DMS114 treated with DMSO at 0.1 percent for 48 hours (cell line): ENCODE results near the gene EIF4G3.
A peak's percentile ranks its signal among the peaks of the same experiment; 100 is the strongest.
"Not testable (repeated sequence)": the region's sequence is repeated elsewhere in the genome, so short reads cannot be mapped to it uniquely, and the experiment has no call there.

Experiments
- DNase-seq: peaks from one replicate; lab custom pipeline; 2025; ENCODE audit not compliant: unreplicated experiment; lab: John Stamatoyannopoulos, UW

Gene EIF4G3, protein sequence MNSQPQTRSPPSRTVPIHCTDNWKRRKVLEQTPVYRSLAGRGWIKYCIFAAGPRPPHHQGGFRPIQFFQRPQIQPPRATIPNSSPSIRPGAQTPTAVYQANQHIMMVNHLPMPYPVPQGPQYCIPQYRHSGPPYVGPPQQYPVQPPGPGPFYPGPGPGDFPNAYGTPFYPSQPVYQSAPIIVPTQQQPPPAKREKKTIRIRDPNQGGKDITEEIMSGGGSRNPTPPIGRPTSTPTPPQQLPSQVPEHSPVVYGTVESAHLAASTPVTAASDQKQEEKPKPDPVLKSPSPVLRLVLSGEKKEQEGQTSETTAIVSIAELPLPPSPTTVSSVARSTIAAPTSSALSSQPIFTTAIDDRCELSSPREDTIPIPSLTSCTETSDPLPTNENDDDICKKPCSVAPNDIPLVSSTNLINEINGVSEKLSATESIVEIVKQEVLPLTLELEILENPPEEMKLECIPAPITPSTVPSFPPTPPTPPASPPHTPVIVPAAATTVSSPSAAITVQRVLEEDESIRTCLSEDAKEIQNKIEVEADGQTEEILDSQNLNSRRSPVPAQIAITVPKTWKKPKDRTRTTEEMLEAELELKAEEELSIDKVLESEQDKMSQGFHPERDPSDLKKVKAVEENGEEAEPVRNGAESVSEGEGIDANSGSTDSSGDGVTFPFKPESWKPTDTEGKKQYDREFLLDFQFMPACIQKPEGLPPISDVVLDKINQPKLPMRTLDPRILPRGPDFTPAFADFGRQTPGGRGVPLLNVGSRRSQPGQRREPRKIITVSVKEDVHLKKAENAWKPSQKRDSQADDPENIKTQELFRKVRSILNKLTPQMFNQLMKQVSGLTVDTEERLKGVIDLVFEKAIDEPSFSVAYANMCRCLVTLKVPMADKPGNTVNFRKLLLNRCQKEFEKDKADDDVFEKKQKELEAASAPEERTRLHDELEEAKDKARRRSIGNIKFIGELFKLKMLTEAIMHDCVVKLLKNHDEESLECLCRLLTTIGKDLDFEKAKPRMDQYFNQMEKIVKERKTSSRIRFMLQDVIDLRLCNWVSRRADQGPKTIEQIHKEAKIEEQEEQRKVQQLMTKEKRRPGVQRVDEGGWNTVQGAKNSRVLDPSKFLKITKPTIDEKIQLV (N-terminal part only)

DNA sequence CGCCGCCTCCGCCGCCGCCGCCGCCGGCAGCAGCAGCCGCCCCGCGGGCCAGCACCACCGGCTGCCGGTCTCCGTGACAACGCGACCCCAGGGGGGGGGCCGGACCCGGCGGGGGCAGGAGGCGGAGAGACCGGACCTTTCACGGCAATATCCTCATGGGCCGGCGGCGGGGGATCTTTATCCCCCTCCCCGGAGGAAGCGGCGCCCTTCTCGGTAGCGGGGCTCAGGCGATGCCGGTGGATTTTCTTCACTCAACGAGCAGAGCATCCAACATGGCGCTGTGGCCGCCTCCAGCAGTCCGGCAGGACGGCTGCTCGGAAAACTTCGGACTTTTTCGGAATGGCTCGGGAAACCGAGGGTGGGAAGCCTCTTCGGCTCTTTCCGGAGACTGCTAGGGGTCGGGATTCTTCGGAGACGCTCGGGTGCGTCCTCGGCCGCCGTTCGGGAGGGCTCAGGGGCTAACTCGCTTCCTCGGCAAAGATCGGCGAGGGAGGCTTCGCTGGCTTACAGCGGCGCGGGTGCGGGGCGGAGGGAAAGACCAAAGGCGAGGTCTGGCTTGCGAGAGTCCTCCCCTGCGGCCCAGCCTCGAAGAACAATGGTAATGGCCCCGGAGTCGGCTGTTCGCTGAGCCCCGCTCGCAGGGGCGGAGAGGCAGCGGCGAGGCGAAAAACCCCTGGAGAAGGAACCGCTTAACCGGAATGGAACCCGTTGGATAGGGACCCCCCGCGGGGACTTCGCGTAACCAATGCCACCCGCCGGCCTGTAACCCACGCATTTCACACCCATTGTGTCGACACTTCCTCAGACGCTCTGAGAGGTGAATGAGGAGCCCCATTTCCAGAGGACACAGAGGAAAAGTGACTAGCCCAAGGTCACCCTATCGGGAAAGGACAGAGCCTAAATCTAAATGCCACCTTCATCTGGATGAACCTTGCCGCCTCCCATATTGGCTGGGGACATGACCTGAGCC, at the start of gene EIF4G3:
EIF4G3 (minus strand) TSS at position 312 of the 970 bp plus-strand sequence. CDS start 174,155 bp downstream, outside the sequence.
- DNase-seq, result peak; percentile 96

DNA sequence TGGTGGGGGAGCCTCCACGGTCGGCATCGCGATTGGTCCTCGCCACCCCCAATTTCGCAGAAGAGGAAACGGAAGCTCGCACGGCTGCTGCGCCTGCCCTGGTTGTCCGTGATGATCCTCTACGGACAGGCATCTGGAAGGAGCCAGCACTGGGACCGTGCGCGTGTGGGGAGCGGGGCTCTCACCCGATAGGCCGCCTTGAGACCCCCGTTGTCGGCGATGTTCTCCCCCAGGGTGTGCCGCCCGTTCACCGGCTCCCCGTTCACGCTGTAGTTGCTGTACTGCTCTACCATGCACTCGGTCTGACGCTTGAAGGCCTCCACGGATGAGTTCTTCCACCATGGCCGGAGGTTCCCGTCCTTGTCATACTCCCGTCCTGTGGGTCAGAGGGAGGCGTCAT, 48.4 kb upstream of the EIF4G3 start:
- DNase-seq, result no peak

DNA sequence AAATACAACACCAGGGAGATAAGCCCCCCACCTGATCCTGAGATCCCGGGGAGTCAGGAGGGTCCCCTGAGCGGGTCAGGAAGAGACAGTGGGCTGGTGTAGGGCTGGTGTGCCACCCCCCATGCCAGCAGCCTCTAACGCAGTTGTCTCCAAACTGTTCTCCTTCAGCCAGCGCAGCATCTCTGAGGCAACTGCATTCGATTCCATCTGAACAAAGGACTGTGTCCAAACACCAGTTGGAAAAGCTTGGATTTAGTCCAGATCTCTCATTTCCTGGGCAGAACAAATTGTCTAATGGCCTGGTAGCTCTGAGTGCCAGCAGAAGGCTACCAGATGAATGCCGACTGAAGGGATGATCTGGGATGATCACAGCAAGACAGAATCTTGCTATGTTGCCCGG, 44.1 kb upstream of the EIF4G3 start:
- DNase-seq, result no peak

DNA sequence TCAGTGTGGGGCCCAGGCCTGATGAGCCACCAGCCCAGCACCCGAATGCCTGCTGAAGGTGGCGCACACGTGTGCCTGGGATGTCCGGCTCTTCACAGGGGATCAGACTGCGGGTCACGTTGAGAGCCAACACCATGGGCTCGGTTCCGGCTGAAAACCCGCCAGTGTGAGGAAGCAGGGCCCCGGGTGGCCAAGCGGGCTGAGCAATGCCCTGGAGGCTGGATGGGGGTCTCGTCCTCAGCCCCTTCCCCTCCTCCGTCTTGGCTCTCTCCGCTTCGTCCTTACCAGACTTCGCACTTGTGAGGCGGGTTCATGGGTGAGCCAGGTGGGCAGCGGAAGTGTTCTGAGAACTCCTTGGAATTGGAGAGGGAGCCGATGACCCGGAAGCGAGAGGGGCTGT, 43.0 kb upstream of the EIF4G3 start:
- no peak for DNase-seq

DNA sequence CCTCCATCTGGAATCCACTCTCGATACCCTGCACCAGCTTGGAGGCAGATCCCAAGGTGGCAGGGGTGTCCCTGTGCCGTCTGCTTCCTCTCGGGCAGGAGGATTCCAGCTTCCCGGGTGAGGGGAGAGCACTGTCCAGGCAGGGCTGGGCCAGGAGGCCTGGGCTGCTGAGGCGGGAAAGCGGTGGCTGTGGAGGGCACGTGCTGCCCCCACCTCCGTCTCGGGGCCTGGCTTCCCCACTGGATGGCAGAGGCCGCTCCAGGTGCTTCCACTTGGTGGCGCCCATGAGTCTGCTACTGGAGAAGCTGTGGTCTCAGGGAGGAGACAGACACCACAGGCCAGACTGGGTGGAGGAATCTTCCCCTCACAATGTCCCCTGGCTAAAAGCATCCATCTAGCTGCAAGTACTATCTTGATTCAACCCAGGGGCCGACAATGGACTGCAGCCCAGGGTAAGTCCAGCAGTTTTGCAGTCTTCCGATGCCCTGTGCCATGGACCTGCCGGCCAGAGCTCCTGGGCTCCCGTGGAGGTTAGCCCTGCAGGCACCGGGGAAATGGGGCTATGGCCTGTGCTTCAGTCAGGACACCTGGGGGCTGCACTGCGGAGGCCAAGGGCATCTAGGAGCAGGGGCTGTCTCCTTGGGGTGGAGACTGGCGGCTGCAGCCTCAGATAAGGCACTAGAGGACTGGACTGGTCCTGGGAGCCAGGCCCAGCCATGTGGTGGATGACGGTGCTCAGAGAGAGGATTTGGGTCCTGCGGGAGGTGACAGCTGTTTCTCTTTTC, 41.3 kb upstream of the EIF4G3 start:
- DNase-seq, result no peak

DNA sequence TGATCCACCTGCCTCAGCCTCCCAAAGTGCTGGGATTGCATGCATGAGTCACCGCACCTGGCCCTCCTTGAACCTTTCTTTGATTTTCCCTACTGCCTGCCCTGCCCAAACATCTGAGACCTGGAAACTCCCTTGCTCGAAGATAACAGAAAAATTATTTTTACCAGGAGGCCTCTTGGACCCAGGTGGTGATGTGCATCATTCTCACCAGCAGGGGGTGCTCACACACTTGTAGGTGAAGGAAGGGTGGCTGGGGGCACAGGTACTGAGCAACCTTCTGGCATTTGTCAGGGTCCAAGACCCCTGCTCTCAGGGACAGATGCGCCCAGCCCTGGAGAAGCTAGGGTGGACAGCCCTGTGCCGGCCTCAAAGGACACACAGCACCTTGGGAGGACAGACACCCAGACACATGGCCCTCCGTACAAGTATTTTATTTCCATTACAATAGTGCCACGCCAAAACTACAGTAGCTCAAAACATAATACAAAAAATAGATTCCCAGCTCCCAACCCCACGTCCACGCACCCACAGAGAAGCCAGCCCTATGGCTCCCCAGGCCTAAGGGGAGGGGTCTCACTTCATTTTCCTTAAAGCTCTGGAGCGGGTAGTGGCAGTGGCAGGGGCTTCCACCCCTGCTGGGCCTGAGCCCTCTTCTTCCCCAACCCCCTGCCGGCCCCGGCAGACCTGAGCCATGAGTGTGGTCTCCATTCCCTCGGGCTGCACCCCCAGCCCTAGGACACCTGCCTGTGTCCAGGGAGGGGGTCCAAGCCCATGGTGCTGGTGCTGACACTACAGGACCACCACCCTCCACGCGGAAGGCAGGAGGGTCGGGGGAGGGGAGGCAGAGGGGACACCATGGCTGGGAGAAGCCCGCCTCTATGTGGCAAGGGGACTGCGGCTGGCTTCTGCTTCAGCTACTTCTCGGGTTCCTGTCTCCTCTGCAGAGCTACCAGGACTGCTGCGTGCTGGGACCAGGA, 40.4 kb upstream of the EIF4G3 start:
- no peak for DNase-seq

DNA sequence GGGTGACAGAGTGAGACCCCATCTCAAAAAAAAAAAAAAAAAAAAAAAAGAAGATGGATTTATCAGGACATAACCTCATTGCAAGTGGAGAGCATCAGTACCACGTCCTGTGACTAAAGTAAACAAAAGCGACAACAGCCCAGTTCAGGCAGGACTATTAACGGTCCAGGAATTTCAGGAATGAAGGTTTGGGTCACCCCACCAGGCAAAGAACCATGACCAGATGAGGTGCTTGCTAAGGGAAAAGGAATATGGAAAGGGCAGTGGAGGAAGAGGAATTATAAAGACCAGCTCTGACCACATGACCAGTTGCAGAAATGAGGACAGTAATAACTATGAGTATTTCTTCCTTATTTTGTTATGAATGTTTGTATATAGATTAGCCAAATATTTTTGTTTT, 35.4 kb upstream of the EIF4G3 start:
- DNase-seq, result no peak

DNA sequence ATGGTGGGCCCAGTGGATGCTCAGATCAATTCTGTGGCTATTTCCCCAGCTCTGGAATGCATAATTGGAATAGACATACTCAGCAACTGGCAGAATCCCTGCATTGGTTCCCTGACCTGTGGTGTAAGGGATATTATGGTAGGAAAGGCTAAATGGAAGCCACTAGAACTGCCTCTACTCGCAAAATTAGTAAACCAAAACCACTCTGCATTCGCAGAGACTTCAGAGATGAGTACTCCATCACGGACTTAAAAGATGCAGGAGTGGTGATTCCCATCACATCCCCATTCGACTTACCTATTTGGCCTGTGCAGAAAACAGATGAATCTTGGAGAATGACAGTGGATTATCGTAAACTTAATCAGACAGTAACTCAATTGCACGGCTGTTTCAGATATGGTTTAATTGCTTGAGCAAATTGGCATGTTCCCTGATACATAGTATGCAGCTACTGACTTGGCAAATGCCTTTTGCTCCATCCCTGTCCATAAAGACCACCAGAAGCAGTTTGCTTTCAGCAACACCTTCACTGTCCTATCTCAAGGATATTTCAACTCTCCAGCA, 31.5 kb upstream of the EIF4G3 start:
- not testable (repeated sequence) for DNase-seq

DNA sequence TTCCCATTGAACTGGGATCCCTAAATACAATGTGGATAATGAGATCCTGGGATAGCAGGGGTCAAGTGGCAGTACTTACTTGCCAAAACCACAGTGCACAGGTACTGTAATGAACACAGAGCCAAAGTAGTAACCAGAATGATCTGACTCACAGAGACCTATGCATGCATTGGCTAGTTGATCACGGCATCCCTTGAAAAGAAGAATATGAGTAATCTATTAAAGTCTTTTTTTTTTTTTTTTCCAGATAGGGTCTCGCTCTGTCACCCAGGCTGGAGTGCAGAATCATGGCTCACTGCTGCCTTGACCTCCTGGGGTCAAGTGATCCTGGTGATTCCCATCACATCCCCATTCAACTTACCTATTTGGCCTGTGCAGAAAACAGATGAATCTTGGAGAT, 29.4 kb upstream of the EIF4G3 start:
- DNase-seq, result no peak

DNA sequence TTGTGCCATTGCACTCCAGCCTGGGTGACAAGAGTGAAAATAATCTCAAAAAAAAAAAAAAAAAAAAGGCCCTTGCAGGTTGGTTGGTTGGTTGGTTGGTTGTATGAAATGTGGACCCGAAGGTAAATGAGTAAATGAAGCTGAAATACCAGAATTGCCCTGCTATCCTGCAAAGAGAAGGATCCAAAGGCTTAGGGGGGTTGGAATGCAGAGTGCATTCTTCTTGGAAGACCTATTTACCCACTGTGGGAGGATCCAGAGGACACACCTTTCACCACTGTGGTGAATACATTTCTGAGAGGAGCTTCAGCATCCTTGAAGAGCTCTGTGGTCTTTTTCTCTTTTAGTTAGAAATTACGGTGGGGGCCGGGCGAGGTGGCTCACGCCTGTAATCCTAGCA, 28.7 kb upstream of the EIF4G3 start:
- DNase-seq, result no peak

DNA sequence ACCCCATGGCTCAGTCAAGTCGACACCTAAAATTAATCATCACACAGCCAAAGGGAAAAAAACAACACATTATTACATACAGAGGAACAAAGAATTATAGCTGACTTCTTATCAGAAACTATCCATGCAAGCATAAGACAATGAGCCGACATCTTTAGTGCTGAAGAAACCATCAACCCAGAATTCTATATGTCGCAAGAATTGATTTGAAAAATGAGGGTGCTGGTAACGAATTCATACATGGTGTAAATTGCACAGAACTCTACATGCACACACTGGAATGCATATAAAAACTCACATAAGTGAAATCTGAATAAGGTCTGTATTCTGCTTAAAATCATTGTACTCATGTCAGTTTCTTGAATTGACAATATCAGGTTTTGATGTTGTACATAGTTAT, 25.0 kb upstream of the EIF4G3 start:
- DNase-seq, result no peak

DNA sequence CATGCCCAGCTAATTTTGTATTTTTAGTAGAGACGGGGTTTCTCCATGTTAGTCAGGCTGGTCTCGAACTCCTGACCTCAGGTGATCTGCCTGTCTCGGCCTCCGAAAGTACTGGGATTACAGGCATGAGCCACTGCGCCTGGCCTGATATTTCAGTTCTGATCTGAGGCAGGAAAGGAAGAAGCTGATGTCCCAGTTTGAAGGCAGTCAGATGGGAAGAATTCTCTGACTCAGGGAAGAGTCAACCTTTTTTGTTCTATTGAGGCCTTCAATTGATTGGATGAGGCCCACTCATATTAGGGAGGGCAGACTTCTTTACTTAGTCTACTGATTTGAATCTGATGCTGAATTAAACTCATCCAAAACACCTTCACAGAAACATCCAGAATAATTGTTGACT, 24.5 kb upstream of the EIF4G3 start:
- DNase-seq, result not testable (repeated sequence)

DNA sequence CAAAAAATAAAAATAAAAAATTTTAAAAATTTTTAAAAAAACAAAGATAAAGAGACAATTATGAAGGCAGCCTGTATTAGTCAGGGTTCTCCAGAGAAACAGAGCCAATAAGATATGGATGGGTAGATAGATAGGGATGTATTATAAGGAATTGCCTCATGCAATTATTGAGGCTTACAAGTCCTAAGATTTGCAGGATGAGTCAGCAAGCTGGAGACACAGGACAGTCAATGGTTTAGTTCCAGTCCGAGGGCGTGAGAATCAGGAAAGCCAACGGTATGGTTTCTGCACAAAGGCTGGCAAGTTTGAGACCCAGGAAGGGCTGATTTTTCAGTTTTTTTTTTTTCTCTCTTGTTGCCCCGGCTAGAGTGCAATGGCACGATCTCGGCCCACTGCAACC, 24.1 kb upstream of the EIF4G3 start:
- no peak for DNase-seq

DNA sequence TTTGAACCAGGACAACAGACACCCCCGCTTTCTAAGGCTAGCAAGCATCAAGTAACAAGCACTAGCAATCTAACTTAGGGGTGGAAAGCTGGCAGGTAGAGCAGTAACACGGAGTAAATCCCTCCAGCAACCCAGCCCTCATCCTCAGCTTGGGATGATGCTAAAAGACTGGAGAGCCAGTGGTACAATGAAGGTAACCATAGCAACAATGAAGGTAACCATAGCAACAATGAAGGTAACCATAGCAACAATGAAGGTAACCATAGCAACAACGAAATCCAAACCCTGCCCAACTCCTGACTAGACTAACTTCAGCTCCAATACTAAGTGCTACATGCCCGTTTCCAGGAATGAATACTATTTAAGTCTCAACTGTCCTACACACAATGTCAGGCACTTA, 22.2 kb upstream of the EIF4G3 start:
- DNase-seq, result no peak

DNA sequence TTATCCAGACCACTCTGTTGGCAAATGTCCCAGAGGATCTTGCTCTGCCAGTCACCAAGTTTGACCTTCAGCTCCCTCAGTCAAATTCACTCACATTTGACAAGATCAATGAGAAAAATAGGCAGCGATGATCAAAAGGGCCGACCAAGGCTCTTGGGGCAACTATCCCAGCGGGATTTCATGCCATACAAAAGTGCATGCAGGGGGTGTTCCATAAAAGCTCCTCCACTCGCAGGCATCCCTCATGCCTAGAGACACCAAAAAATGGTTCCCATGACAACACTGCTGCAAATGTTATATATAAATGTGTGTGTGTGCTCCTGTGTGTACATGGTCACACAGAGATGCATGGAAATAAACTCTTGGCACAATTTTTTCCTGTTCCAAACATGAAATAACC, 16.2 kb upstream of the EIF4G3 start:
- DNase-seq, result no peak

DNA sequence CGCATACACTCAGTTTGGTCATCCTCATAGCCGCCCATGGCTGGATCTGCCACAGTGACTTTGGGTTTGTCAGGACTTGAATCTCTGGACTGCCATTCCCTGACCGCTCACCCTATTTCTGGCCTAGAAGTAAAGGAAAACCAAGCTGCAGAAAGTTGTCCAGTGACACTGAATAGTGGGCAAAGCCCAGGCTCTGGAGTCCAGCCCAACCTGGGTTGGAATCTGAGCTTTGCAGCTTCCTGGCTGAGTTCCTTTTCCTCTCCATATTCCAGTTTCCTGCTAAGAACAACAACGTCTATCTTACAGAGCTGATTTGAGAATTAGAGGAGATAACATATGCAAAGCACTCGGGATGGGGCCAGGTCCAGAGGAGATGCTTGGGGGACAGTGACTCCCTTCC, 15.6 kb upstream of the EIF4G3 start:
- no peak for DNase-seq

DNA sequence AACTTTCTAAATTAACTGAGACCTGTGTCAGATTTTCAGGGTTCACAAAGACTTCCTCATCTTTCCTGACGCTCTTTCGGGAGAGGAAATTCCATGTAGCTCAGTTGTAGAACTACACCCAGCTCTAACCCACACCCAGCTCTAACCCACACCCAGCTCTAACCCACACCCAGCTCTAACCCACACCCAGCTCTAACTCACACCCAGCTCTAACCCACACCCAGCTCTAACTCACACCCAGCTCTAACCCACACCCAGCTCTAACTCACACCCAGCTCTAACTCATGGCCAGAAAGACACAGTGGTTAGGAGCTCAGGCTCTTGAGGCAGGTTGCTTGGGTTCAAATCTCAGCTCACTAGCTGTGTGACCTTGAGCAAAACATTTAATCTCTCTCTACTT, 14.1 kb upstream of the EIF4G3 start:
- DNase-seq, result not testable (repeated sequence)

DNA sequence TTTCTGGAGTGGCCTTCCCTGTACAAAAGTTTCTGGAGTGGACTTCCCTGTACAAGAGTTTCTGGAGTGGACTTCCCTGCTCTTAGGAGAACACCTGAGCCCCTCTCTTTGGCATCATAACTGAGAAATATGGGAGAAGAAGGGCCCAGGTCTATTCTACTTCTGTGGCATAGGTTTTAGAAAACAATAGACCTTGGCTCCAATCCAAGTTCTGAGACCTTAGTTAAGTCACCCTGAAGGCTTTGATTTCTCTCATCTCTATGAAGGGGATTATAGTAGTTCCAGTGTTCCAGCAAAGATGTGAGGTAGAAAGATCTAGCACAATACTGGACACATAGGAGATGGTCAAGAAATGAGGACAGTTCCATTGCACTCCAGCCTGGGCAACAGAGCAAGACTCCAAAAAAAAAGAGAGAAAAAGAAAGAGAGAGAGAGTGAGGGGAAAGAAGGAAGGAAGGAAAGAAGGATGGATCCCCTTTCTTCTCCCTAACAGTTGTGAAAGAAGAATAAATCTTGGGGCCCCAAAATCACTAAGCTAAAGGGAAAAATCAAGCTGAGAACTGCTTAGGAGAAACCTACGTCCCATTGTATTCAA, 13.3 kb upstream of the EIF4G3 start:
- no peak for DNase-seq
